Daoy (cell line): ENCODE measurements around the gene ORAI2. TPM values are rescaled to one million over a fixed set of nuclear protein-coding genes. Genes with fewer than 3 reads are reported as not detected.
A peak's percentile ranks its signal among the peaks of the same experiment; 100 is the strongest.

Experiments
- DNase-seq: peaks from one replicate; pipeline ENCODE4 v3.0.0-alpha.2; 2015; ENCODE audit warnings: low read depth
- total RNA-seq: library from RNA; depleted of rRNA; stranded (reverse); fragments of >200 nt; shearing (Covaris generic); gene quantifications from 2 replicates; pipeline ENCODE4 v1.2.3, GENCODE V29; 2014

The ORAI2 gene
- total RNA-seq, 1 experiment from 2014 or later, result 42.8 TPM

DNA sequence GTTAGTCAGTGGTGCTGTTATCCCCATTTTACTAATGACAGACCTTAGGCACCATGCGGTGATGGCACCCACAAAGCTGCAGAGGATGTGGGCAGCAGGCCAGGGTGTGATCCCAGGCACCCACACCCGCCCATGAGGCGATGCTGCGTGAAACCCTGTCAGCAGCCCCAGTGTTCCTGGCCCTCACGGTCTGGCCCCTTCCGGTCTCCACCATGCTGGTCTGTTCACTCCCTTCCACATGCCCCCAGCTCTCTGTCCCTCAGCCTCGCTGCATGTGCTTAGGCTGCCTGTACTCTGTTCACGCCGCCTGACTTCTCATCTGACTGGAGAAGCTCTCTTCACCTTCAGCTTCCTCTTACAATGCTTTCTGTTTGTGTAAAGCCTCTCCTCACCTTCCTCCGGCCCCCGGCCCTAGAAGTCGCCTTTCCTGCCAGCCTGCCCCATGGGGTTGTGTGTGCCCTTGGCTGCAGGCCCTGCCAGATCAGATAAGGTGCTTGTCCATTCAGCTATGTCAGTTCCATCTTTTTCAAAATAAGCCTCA is 17.6 kb upstream of the ORAI2 start:
- no peak for DNase-seq

DNA sequence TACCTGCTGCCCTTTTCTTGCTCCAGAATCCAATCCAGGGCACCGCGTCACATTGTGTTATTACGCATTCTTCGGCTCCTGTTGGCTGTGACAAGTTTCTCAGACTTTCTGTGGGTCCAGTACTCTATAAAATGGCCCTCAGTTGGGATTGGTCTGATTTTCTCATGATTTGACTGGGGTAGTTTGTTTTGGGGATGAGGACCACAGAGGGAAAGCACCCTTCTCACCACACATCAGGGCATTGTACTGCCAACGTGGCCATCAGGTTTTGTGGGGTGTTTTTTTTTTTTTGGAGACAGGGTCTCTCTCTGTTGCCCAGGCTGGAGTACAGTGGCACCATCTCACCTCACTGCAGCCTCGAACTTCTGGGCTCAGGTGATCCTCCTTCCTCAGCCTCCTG is 17.0 kb upstream of the ORAI2 start:
- no peak for DNase-seq

DNA sequence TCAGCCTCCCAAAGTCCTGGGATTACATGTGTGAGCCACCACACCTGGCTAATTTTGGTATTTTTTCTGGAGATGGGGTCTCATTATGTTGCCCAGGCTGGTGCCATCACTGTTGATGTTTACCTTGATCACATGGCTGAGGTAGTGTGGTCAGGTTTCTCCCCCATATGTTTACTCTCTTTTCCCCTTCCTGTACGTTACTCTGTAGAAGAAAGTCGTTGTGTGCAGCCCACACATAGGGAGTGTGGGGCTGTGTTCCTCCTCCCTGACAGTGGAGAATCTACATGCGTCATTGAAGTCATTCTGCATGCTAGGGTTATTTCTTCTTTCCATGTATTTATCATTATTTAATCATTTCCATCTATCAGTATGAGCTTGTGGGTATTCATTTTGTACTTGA is 16.3 kb upstream of the ORAI2 start:
- DNase-seq, result no peak

DNA sequence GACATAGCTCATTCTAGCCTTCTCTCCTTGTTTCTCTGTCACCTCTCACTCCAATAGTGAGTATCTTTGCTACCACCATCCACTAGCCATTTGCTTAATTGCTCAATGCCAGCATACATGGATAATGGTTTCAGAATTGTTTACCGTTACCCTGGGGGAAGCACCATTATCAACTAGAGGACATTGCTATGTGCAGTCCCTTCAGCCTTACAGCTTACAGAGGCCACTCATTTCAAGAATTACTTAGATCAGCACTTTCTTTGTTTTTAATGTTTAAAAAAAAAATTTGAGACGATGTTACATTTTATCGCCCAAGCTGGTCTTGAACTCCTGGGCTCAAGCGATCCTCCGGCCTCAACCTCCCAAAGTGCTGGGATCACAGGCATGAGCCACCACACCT is 14.8 kb upstream of the ORAI2 start:
- no peak for DNase-seq

DNA sequence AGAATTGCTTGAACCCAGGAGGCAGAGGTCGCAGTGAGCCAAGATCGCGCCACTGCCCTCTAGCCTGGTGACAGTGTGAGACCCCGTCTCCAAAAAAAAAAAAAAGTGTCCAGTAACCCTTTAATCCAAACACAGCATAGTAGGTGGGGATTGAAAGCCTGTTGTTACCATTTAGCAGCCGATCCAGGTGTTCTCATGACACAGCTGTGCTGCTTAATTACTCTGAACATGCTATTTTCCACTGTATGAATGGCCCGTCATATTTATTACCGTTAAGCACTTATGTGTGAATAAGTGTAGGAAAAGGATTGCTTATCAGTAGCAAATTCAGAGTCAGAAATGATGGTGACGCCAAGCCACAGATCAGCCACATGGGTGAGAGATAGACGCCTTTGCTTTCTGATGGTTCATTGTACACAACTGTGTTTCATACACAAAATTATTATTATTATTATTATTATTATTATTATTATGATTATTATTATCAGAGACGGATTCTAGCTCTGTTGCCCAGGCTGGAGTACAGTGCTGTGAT is 11.6 kb upstream of the ORAI2 start:
- no peak for DNase-seq

DNA sequence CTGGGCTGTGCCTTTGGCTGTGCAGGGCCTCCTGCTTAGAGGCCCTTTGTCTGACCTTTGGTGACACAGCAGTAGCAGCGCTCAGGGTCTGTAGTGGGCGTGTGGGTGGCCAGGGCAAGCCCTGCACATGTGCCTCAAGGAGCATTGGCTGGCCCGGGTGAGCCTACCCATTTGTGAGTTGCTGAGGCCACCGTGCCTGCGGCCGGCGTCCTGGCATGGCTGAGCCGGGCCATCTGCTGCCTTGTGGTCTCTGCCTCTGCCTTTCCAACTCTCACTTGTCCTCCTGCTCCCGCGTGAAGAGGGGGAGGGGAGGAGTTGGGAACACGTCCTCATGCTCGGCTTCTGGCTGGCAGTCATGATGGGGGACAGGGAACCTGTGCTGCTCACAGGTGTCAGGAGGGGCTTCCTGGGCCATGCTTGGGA is 9.2 kb upstream of the ORAI2 start:
- no peak for DNase-seq

DNA sequence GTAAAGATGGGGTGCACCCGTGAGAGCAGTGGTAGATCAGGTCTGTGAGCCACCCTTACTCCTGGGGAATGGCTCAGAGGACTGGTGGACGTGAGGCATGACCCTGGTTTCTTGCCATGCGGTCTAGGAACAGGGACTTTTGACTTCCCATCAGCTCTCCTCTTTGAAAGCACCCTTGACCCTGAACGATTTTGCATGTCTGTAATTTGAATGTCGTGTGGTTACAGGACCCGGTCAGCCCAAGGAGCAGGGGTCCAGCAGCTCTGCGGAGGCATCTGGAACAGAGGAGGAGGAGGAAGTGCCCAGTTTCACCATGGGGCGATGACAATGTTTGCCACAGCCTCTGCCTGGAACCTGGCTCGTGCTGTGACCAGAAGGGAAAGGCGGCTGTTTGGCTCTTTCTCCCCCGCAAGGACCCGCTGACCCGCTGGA is 8.6 kb upstream of the ORAI2 start:
- no peak for DNase-seq

DNA sequence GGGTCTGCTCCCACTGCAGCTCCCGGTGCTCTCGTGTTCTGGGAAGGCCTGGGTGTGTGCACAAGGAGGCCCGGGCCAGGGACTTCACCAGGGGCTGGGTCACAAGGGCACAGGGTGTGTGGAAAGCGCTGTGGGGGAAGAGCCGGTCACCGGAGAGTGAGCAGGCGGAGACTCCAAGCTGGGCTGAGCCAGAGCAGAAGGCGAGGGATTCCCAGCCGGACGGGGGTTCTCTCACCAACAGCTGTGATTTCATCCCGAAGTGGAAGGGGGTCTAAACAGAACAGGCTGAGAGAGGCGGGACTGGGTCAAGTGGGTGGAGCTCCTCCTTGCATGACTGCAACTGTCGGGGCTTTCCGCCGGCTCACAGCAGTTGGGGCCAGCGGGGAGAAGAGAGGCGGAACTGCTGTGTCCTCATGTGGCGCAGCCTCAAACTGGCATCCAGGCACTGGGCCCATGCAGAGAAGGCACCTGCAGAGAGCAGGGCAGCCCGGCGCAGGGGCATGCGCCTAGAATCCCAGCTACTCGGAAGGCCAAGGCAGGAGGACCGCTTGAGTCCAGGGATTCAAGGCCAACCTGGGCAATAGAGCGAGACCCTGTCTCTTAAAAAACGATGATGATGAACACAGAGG is 7.6 kb upstream of the ORAI2 start:
- DNase-seq, result no peak

DNA sequence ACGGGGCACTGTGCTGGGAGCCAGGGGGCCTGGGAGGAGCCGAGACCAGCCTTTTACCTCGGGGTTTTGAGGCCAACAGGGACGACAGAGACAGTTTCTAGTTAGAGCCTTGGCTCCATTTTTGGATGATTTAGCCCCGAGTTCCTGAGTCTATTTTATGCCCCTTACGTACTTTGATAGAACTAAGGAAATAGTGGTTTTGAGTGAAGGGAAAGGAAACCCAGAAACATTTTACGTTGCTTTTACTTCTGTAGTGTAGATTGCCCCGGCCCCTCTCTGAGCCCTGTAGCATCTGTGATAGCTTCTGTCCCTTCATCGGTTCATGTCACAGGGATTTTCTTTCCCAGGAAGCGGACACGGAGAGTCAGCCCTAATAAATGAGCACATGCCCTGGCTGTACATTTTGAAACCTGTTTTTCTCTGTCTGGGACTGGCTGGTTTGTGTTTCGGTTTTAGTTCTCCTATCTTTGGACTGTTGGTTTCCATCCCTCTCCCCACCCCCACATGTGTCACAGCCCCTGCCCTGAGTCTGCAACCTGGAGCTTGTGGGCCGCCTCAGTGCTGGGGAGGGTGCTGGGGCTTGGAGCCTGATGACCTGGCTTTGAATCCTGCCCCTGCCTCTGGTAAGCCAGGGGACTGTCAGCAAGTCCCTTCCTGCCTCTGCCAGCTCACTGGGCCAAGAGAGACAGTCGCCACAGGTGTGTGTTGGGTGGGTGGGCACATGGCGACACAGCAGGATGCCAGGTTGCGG is 6.9 kb upstream of the ORAI2 start:
- no peak for DNase-seq

DNA sequence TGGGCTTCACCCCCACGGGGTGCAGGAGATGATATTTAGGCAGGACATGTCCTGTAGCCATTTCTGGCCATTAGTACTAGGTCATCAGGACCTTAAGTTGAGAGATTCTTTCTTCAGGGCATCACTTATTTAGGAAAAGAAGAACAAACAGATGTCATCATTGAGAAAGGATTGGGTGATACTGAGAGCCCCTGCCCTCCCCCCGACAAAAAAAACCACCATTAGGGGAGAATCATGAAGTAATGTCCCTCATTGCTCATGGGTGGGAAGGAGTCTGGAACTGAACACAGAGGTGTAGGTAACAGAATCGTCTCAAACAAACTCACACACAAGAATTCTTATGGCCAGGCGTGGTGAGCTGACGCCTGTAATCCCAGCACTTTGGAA is 6.4 kb upstream of the ORAI2 start:
- DNase-seq, result no peak

DNA sequence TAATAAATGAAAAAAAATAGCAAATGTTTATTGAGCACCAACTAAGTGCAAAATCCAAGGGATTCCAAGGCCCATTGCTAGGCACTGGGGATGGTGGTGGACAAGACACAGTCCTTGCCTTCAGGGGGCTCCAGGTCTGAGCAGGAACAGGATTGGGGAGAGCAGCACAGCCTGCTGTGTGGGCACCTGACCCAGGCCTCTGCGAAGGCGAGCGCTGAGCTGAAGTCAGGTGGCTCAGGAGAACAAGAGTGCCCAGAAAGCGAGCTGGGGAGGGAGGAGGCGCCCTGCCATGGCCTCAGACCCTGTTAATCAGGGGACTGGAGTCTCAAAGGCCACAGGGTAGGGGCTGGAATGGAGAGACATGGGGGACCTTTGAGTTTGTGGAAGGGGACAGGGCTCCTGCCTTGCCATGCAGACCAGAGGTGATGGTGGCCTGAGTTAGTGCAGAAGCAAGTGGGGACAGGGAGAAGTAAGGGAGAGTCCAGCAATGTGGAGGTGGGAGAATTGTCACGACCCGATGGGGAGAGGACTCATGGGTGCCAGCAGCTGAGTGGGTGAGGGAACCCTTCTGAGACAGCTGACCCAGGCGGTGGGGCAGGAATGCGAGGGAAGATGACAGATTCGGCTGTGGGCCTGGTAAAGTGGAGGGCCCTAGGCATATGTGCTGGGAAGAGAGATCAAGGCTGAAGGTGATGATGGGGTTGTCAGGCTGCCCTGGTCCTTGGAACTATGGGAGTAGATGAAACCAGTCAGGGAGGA is 4.1 kb upstream of the ORAI2 start:
- no peak for DNase-seq

DNA sequence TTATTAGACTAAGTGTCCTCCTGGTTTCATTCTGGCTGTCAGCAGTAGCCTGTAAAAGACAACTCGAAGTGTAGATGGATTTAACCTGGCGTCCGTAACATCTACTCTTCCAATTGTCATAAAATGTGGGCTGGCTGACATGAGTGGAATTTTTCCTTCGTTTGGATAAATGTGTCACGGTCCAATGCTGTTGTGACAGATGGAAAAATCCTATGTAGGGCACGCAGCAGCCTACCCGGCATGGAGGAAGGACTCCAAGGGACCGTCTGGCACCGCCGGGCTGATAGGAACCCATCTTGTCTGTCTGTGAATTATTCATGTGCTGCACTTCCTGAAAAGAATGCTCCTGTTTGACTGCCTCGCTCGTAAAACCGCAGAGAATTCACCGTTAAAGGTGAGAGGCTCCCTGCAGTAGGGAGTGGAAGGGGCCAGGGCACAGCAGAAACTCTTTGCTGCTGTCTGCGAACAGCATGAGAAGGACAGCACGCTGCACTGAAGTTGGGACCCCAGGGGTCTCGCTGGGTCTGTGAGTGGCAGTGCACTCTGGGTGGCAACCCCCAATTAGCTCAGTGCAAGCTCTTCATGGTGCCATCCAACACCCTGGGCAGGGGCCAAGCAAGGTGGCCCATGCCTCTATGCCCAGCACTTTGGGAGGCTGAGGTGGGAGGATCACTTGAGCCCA is 1.6 kb upstream of the ORAI2 start:
- peak; percentile 54 for DNase-seq

DNA sequence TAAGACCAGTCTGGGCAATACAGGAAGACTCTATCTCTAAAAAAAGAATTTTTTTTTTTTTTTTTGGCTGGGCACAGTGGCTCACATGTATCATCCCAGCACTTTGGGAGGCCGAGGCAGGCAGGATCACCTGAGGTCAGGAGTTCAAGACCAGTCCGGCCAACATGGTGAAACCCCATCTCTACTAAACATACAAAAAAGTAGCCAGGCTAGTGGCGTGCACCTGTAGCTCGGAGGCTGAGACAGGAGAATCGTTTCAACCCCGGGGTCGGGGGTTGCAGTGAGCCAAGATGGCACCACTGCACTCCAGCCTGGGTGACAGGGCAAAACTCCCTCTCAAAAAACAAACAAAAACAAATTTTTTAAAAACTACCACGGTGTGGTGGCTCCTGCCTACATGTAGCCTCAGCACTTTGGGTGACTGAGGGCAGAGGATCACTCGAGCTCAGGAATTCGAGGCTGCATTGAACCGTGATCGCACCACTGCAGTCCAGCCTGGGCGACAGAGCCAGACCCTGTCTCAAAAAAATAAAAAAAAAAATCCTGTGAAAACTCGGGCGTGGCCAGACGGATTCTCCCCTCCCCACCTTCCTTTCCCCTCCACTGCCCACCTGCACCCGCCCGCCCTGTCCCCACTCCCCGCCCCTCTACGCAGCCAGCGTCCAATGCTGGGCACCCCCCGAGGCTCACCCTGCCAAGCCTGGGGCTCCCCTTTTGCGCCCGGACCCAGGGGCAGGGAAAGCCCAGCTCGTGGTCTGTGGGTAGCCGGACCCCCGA is 745 bp upstream of the ORAI2 start:
- DNase-seq, result no peak

DNA sequence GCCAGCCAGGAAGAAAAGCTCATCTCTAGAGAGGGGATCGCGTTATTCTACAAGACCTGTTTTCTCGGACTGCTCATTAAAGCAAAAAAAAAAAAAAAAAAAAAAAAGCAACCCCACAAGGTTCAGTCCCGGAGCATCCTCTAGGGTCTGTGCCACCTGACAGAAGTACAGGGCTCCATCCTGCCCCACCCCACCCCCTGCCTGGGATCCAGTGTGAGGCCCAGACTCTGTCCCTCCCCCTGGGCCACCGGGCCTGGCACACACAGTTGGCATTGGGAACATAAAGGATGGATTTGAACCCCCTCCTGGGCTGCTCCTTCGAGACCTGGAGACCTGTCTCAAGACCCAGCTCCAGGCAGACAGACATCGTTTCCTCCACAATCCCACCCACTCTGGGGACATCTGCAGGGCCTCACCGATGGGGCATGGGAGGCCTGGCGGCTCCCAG is 688 bp downstream of the ORAI2 start:
- no peak for DNase-seq

DNA sequence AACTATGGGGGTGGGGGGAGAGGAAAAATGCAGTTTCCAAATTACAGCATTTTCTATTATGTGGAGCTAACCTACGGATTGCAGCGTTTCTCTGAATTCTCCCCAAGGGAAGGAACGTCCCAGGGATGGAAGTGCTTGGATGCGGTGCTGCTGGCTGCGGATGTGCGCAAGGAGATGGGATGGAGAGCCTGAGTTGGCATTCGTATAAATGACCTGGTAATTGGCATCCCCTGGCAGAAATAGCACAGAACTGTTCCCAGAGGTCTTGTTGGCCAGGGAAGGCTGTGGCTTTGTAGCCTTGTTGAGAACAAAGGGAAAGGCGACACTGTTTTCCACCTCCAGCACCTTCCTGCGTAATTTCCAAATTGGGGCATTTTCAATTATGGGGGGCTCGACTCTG is 2.7 kb downstream of the ORAI2 start:
- DNase-seq, result no peak

DNA sequence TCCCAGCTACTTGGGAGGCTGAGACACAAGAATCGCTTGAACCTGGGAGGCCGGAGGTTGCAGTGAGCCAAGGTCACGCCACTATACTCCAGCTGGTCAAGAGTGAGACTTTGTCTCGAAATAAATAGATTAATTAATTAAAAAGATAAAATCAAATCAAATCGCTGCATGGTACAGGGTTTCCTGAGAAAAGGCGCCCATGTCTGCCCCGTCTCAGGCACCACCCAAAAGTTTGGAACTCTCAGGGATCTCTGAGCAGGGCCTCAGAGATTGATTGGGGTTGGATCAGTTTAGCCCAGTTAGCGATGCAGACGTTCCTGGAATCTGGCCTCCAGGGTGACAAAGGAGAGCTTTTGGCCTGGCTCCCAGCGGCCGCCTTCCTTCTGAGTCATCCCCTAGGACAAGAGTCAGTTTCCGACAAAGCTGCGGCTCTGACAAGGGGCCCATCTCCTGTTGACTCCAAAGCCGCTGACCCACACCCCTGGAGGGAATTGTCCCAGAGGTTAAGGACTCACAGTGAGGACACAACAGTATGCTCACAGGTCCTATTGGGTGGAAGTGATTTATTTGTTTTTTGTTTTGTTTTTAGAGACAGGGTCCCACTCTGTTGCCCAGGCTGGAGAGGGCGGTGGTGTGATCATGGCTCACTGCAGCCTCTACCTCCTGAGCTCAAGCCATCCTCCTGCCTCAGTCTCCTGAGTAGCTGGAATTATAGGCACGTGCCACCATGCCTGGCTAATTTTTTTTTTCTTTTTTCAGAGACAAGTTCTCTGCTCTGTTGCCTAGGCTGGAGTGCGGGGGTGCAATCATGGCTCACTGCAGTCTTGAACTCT is 6.8 kb downstream of the ORAI2 start:
- DNase-seq, result peak; percentile 95

DNA sequence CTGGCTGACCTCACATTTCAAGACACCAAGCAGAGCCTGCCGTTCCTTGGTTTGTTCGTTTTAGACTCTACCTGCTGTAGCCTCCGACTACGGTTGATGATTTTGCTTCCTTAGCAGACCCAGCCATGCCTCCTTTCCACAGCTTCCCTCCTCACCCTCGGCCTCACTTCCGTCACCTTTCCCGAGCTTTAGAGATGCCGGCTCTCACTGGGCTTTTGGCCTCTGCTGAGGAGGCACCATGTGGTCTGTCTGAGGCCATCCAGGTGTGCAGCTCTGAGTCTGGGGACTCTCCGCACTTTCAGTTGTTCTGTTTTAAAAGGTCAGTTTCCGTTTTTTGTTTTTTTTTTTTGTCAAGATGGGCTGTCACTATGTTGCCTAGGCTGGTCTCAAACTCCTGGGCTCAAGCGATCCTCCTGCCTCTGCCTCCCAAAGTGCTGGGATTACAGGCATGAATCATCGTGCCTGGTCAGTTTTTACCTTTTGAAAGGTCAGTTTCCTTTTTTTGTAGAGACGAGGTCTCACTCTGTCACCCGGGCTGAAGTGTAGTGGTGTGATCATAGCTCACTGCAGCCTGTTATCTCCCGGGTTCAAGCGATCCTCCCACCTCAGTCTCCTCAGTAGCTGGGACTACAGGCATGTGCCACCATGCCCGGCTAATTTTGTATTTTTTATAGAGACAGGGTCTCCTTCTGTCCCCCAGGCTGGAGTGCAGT is 11.7 kb downstream of the ORAI2 start:
- no peak for DNase-seq

DNA sequence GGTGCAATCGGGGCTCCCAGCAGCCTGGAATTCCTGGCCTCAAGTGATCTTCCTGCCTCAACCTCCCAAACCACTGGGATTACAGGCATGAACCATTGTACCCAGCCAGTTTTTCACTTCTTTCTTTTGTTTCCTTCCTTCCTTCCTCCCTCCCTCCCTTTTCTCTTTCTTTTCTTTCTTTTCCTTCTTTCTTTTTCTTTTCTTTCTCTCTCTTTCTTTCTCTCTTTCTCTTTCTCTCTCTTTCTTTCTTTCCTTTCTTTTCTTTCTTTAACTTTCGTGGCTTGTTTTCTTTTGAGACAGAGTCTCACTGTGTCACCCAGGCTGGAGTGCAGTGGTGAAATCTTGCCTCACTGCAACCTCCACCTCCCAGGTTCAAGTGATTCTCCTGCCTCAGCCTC is 12.3 kb downstream of the ORAI2 start:
- no peak for DNase-seq

DNA sequence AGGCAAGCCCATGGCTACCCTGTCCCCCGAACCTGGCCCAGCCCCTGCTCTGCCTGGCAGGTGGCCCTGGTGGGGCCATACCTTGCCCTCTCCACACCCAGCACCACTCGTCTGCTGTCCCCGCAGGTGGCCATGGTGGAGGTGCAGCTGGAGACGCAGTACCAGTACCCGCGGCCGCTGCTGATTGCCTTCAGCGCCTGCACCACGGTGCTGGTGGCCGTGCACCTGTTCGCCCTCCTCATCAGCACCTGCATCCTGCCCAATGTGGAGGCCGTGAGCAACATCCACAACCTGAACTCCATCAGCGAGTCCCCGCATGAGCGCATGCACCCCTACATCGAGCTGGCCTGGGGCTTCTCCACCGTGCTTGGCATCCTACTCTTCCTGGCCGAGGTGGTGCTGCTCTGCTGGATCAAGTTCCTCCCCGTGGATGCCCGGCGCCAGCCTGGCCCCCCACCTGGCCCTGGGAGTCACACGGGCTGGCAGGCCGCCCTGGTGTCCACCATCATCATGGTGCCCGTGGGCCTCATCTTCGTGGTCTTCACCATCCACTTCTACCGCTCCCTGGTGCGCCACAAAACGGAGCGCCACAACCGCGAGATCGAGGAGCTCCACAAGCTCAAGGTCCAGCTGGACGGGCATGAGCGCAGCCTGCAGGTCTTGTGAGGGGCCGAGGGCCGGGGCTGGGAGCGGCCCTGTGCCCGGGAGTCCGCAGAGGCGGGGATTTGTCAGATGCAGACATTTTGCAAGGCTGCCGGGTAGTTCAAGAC is 13.2 kb downstream of the ORAI2 start:
- no peak for DNase-seq
